Measurements from ENCODE around the gene TPSD1. TPM values are rescaled to one million over a fixed set of nuclear protein-coding genes. Genes with fewer than 3 reads are reported as not detected.
"Not testable (repeated sequence)": the region's sequence is repeated elsewhere in the genome, so short reads cannot be mapped to it uniquely, and the experiment has no call there.

TPSD1 gene
- not detected in 2 replicates for total RNA-seq (ENCODE audit: low replicate concordance)
- long read RNA-seq: 0 reads

- not testable (repeated sequence) for H3K27ac Mint-ChIP-seq; H3K9me3 Mint-ChIP-seq; H3K4me1 Mint-ChIP-seq (ENCODE audit: unreplicated experiment); DNase-seq (ENCODE audit: extremely low spot score, unreplicated experiment); H3K4me3 Mint-ChIP-seq; H3K36me3 Mint-ChIP-seq
- peaks cover 10% of the 10 kb centered on the region for H3K27me3 Mint-ChIP-seq
Observed at GRCh38 chr16:1255276-1256122, at the start of gene TPSD1. TSS of gene TPSD1 (plus strand) at chr16:1256069. CDS start at chr16:1256281, 212 bp downstream.

- no peak for DNase-seq (ENCODE audit: extremely low spot score, unreplicated experiment)
- no peak overlapping the region for H3K27ac Mint-ChIP-seq
- no peaks in the 10 kb centered on the region for H3K9me3 Mint-ChIP-seq
- no peaks in the 10 kb centered on the region for H3K4me1 Mint-ChIP-seq (ENCODE audit: unreplicated experiment)
- H3K27me3 Mint-ChIP-seq: no peaks in the 10 kb centered on the region
- no peak overlapping the region for H3K4me3 Mint-ChIP-seq
- H3K36me3 Mint-ChIP-seq: no peaks in the 10 kb centered on the region
- no peak for TF ChIP-seq CTCF (conservative IDR thresholded peaks at IDR 0.05)
Observed at GRCh38 chr16:1206326-1206725, 49.5 kb upstream of the TPSD1 start.

GRCh38 chr16:1206786-1207185, 49.1 kb upstream of the TPSD1 start:
- Mint-ChIP-seq H3K27ac (no peak overlapping the region), H3K4me1 (ENCODE audit: unreplicated experiment) (no peaks in the 10 kb centered on the region), H3K27me3 (no peaks in the 10 kb centered on the region), H3K4me3 (no peak overlapping the region), H3K36me3 (no peaks in the 10 kb centered on the region), H3K9me3 (no peaks in the 10 kb centered on the region)
- DNase-seq (ENCODE audit: extremely low spot score, unreplicated experiment): no peak
- no peak for TF ChIP-seq CTCF (conservative IDR thresholded peaks at IDR 0.05)

- Mint-ChIP-seq H3K4me3 (no peak overlapping the region), H3K4me1 (ENCODE audit: unreplicated experiment) (no peaks in the 10 kb centered on the region), H3K27ac (no peak overlapping the region), H3K9me3 (no peaks in the 10 kb centered on the region), H3K36me3 (no peaks in the 10 kb centered on the region), H3K27me3 (no peaks in the 10 kb centered on the region)
- TF ChIP-seq CTCF (conservative IDR thresholded peaks at IDR 0.05): no peak
- DNase-seq (ENCODE audit: extremely low spot score, unreplicated experiment): no peak
Observed at GRCh38 chr16:1208239-1208830, 47.5 kb upstream of the TPSD1 start.

GRCh38 chr16:1209081-1209480, 46.8 kb upstream of the TPSD1 start:
- no peak for DNase-seq (ENCODE audit: extremely low spot score, unreplicated experiment)
- H3K27ac Mint-ChIP-seq: no peak overlapping the region
- no peaks in the 10 kb centered on the region for H3K9me3 Mint-ChIP-seq
- no peak for TF ChIP-seq CTCF (conservative IDR thresholded peaks at IDR 0.05)
- no peaks in the 10 kb centered on the region for H3K36me3 Mint-ChIP-seq
- no peaks in the 10 kb centered on the region for H3K4me1 Mint-ChIP-seq (ENCODE audit: unreplicated experiment)
- H3K27me3 Mint-ChIP-seq: no peaks in the 10 kb centered on the region
- H3K4me3 Mint-ChIP-seq: no peak overlapping the region

GRCh38 chr16:1210461-1210860, 45.4 kb upstream of the TPSD1 start:
- DNase-seq (ENCODE audit: extremely low spot score, unreplicated experiment): no peak
- no peak overlapping the region for H3K27ac Mint-ChIP-seq
- no peak overlapping the region for H3K4me3 Mint-ChIP-seq
- H3K4me1 Mint-ChIP-seq (ENCODE audit: unreplicated experiment): no peaks in the 10 kb centered on the region
- H3K27me3 Mint-ChIP-seq: no peaks in the 10 kb centered on the region
- H3K9me3 Mint-ChIP-seq: no peaks in the 10 kb centered on the region
- no peak for TF ChIP-seq CTCF (conservative IDR thresholded peaks at IDR 0.05)
- no peaks in the 10 kb centered on the region for H3K36me3 Mint-ChIP-seq
